Ishikawa (cell line): ENCODE measurements around the gene ZBTB1.

ENCODE experiments used
- CREB1 ChIP-seq: IDR thresholded peaks from 2 replicates; pipeline ENCODE4 v1.6.1; 2012; ENCODE audit warnings: low read depth
- EP300 ChIP-seq: IDR thresholded peaks from 2 replicates; pipeline ENCODE4 v1.6.1; 2012; ENCODE audit warnings: borderline replicate concordance
- MAX ChIP-seq: IDR thresholded peaks from 2 replicates; pipeline ENCODE4 v1.6.1; 2012
- REST ChIP-seq: IDR thresholded peaks from 2 replicates; pipeline ENCODE4 v1.6.1; 2012; ENCODE audit warnings: low read depth, mild to moderate bottlenecking
- TAF1 ChIP-seq: IDR thresholded peaks from 2 replicates; pipeline ENCODE4 v1.6.1; 2012; ENCODE audit warnings: low read depth, mild to moderate bottlenecking
- TCF12 ChIP-seq: IDR thresholded peaks from 2 replicates; pipeline ENCODE4 v1.6.1; 2012; ENCODE audit warnings: low read depth
- TEAD4 ChIP-seq: IDR thresholded peaks from 2 replicates; pipeline ENCODE4 v1.6.1; 2012
- ZBTB7A ChIP-seq: IDR thresholded peaks from 2 replicates; pipeline ENCODE4 v1.6.1; 2012; ENCODE audit warnings: low read depth

- TF ChIP-seq CREB1, result no peak
- TF ChIP-seq EP300, result no peak
- no peak for TF ChIP-seq TCF12
- TF ChIP-seq REST, result no peak
- no peak for TF ChIP-seq TEAD4
- TF ChIP-seq ZBTB7A, result no peak
- no peak for TF ChIP-seq TAF1
- TF ChIP-seq MAX, result no peak
Observed at GRCh38 chr14:64515053-64515452, 10.5 kb downstream of the ZBTB1 start.
